Omental fat pad (tissue), 4 donors: ENCODE results near the gene SLC25A42. TPM values are rescaled to one million over a fixed set of nuclear protein-coding genes. Genes with fewer than 3 reads are reported as not detected.
"Not testable (repeated sequence)": the region's sequence is repeated elsewhere in the genome, so short reads cannot be mapped to it uniquely, and the experiment has no call there.

ENCODE experiments used
- ATAC-seq: fragments of 150-250 bp; one replicate; pipeline ENCODE4 v1.9.1; 2016; ENCODE audit warnings: mild to moderate bottlenecking, moderate library complexity; ENCODE audit not compliant: low FRiP score
- DNase-seq: peaks from one replicate; pipeline ENCODE4 v3.0.0-alpha.2; 2019; ENCODE audit warnings: low spot score
- total RNA-seq, 4 donors: library from RNA; depleted of rRNA; stranded (reverse); fragments of >200 nt; gene quantifications; one replicate each; pipeline ENCODE4 v1.1.0, GENCODE V29; 2016
- TF ChIP-seq, protein P1 (sequence below), 3 donors: fragments of 450-650 bp; IDR thresholded peaks; one replicate each; pipeline ENCODE4 v1.5.1; 2016 to 2017; ENCODE audit warnings: antibody characterized with exemption in 3 of 3, mild to moderate bottlenecking in 3 of 3, moderate library complexity in 2 of 3

Gene SLC25A42
- total RNA-seq, 4 donors from 2014 or later: 4.7 to 9.9 (median 7.4) TPM

DNA sequence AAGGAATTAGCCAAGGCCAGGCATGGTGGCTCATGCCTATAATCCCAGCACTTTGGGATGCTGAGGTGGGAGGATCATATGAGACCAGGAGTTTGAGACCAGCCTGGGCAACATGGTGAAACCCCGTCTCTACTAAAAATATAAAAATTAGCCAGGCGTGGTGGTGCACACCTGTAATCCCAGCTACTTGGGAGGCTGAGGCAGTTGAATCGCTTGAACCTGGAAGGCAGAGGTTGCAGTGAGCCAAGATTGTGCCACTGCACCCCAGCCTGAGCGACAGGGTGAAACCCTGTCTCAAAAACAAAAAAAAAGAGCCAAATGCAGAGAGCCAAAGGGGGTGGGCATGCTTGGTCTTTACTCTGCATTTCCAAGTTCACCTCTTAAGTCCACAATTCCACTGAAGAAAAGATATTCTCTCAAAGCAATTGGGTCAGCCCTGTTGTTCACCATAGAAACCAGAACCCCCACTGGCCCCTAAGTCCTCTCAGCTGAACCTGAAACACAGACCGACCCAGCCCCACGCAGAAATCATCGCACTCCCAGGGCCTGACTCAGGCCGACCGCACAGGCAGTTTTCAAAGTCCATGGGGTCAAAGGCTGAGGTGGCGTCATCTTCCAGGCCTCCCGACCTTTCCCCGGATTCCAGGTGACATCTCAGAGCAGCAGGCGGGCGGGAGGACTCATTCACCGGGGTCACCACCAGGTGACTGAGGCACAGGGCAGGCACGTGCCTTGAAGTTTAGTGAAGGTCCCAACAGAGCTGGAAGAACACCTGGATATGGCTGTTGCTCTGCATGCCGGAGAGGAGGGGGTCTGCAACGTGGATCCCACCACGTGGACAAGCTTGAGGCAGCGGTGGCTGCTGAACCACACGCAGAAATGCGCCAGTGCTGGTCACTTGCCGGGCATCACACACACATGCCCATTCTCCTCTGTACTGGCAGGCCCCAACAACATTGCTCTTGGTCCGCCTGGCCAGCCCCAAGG lies 33.1 kb downstream of the SLC25A42 start:
- TF ChIP-seq, protein P1, sequence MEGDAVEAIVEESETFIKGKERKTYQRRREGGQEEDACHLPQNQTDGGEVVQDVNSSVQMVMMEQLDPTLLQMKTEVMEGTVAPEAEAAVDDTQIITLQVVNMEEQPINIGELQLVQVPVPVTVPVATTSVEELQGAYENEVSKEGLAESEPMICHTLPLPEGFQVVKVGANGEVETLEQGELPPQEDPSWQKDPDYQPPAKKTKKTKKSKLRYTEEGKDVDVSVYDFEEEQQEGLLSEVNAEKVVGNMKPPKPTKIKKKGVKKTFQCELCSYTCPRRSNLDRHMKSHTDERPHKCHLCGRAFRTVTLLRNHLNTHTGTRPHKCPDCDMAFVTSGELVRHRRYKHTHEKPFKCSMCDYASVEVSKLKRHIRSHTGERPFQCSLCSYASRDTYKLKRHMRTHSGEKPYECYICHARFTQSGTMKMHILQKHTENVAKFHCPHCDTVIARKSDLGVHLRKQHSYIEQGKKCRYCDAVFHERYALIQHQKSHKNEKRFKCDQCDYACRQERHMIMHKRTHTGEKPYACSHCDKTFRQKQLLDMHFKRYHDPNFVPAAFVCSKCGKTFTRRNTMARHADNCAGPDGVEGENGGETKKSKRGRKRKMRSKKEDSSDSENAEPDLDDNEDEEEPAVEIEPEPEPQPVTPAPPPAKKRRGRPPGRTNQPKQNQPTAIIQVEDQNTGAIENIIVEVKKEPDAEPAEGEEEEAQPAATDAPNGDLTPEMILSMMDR (IDR thresholded peaks at IDR 0.05): no peak
- DNase-seq (no peak), ATAC-seq (no peak)

DNA sequence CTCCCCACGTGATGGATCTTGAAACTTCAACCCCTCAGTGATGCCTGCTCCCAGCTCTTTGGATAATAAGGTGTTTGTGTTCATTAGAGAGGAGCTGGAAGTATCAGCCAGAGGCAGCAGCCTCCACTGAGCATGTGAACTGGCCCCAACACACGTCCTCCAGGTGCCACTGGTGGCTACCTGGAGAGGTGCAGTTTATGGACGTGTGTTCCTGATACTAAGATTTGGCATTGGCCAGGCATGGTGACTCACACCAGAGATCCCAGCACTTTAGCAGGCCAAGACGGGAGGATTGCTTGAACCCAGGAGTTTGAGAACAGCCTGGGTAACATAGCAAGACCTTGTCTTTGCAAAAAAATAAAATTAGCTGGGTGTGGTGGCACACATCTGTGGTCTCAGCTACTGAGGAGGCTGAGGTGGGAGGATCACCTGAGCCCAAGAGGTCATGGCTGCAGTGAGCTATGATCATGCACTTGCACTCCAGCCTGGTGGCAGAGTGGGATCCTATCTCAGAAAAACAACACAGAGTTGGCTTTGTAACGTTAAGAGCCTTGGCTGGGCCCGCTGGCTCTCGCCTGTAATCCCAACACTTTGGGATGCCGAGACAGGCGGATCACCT lies 34.4 kb downstream of the SLC25A42 start:
- no peak for ATAC-seq
- no peak for DNase-seq
- TF ChIP-seq, protein P1 (IDR thresholded peaks at IDR 0.05): no peak

DNA sequence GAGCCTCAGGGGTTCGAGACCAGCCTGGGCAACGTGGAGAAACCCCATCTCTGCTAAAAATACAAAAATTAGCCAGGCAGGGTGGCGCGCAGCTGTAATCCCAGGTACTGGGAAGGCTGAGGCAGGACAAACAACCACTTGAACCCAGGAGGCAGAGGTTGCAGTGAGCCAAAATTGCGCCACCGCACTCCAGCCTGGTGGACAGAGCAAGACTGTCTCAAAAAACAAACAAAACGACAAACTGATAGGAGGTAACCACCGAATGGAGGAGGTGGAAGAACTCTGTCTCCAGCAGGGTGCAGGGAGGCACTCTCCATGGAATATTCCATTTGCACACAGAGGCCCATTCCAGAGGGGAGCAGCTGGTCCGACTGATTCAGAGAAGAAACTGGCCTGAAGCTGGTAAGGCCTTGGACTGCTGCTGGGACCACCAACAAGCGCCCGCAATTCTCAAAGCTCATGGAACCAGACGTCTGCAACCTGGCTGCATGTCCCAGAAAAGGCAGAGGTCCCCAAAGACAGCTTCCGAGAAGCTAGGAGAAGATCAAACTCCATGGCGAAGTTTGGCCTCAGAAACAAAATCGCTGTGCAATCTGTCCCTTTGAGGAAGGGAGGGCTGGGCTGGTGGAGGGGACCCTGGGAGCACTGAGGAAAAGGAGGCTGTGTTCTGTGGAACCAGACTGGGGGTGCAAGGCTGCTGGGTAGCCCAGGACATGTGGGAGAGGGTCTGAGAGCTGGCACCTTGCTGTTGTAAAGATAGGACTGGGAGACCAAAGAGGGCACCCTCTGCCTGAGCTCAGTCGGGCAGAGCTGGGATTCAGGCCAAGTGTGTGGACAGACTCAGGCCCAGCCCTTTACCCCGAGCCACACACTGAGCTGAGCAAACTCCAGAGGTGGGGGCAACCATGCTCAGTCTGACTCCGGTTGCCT lies 35.2 kb downstream of the SLC25A42 start:
- TF ChIP-seq, protein P1 (IDR thresholded peaks at IDR 0.05): no peak
- no peak for DNase-seq
- peak; percentile 34 for ATAC-seq

DNA sequence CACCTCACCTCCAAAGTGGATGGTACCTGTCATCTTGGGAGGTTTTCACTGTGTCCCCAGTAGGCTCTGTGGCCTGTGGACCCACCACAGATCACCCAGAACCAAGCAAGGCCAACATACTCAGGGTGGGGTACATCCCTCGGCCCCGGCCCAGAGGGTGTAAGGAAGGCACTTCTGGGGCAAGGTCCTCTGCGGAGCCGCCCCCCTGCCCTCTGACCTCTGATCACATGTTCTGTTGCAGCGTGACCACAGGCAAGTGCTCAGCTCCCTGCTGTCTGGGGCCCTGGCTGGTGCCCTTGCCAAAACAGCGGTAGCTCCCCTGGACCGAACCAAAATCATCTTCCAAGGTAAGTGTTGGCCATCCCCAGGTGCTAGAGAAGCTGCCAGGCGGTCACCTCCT lies 37.7 kb downstream of the SLC25A42 start:
- DNase-seq: no peak
- no peak for ATAC-seq
- TF ChIP-seq, protein P1 (IDR thresholded peaks at IDR 0.05): no peak

DNA sequence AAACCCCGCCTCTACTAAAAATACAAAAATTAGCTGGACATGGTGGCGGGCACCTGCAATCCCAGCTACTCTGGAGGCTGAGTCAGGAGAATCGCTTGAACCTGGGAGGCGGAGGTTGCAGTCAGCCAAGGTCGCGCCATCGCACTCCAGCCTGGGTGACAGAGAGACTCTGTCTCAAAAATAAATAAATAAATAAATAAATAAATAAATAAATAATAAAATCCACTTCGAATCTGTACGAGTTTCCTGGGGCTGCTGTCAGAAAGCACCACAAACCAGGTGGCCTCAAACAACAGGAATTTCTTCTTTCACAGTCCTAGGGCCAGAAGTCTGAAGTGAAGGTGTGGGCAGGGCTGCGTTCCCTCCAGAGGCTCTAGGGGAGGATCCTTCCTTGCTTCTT lies 38.8 kb downstream of the SLC25A42 start:
- DNase-seq, ATAC-seq: not testable (repeated sequence)

DNA sequence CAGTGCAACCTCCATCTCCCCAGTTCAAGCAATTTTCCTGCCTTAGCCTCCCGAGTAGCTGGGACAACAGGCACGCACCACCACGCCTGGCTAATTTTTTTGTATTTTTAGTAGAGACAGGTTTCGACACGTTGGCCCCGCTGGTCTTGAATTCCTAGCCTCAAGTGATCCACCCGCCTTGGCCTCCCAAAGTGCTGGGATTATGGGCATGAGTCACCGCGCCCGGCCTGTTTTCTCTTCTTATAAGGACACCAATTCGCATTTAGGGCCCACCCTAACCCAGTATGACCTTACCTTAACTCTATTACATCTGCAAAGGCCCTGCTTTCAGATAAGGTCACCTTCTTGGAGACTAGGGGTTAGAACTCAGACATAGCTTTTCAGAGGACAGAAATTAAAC lies 39.4 kb downstream of the SLC25A42 start:
- TF ChIP-seq, protein P1 (IDR thresholded peaks at IDR 0.05): no peak
- no peak for ATAC-seq
- no peak for DNase-seq
